ENCODE results near the gene S100A13. TPM values are rescaled to one million over a fixed set of nuclear protein-coding genes. Genes with fewer than 3 reads are reported as not detected.
"Not testable (repeated sequence)": the region's sequence is repeated elsewhere in the genome, so short reads cannot be mapped to it uniquely, and the experiment has no call there.

Gene S100A13
- polyA plus RNA-seq (2012; ENCODE audit: missing spikeins) = 23.9 TPM

- peak; percentile 76 for DNase-seq (ENCODE audit: insufficient read length)
- peak; percentile 42; the same call in 1 of the 2 replicates for TF ChIP-seq POLR2A (IDR thresholded peaks at IDR 0.05; ENCODE audit: low read depth, low read length)
- TF ChIP-seq TAF1 (IDR thresholded peaks at IDR 0.05; ENCODE audit: borderline replicate concordance, low read depth, low read length) = no peak; the same call in 1 of the 2 replicates
- FAIRE-seq = peak; percentile 21
Observed at GRCh38 chr1:153626904-153627714, at the start of gene S100A13. TSS of gene S100A13 (minus strand) at chr1:153627505. CDS start at chr1:153626472, 1,033 bp downstream.

GRCh38 chr1:153673511-153673910, 46.2 kb upstream of the S100A13 start:
- FAIRE-seq (no peak), DNase-seq (ENCODE audit: insufficient read length) (no peak)
- TF ChIP-seq POLR2AphosphoS5 (IDR thresholded peaks at IDR 0.05; ENCODE audit: low read depth, low read length) = no peak
- TF ChIP-seq POLR2A (IDR thresholded peaks at IDR 0.05; ENCODE audit: low read depth, low read length) = no peak
- TF ChIP-seq TAF1 (IDR thresholded peaks at IDR 0.05; ENCODE audit: borderline replicate concordance, low read depth, low read length) = no peak

GRCh38 chr1:153671628-153672353, 44.5 kb upstream of the S100A13 start:
- DNase-seq (ENCODE audit: insufficient read length); FAIRE-seq: not testable (repeated sequence)

GRCh38 chr1:153670859-153671627, 43.7 kb upstream of the S100A13 start, which contains the start of gene ILF2:
TSS of gene ILF2 (minus strand) at chr1:153670993. CDS start at chr1:153670922, 71 bp downstream.
- FAIRE-seq (peak; percentile 93), DNase-seq (ENCODE audit: insufficient read length) (peak; percentile 92)
- TF ChIP-seq TAF1 (IDR thresholded peaks at IDR 0.05; ENCODE audit: borderline replicate concordance, low read depth, low read length) (peak; percentile 90), POLR2AphosphoS5 (IDR thresholded peaks at IDR 0.05; ENCODE audit: low read depth, low read length) (peak; percentile 87), POLR2A (IDR thresholded peaks at IDR 0.05; ENCODE audit: low read depth, low read length) (peak; percentile 93)

- no peak for TF ChIP-seq POLR2AphosphoS5 (IDR thresholded peaks at IDR 0.05; ENCODE audit: low read depth, low read length)
- no peak for TF ChIP-seq POLR2A (IDR thresholded peaks at IDR 0.05; ENCODE audit: low read depth, low read length)
- no peak for TF ChIP-seq TAF1 (IDR thresholded peaks at IDR 0.05; ENCODE audit: borderline replicate concordance, low read depth, low read length)
- FAIRE-seq (no peak), DNase-seq (ENCODE audit: insufficient read length) (no peak)
Observed at GRCh38 chr1:153670257-153670858, 43.1 kb upstream of the S100A13 start.

- TF ChIP-seq POLR2A (IDR thresholded peaks at IDR 0.05; ENCODE audit: low read depth, low read length) (no peak), TAF1 (IDR thresholded peaks at IDR 0.05; ENCODE audit: borderline replicate concordance, low read depth, low read length) (no peak), POLR2AphosphoS5 (IDR thresholded peaks at IDR 0.05; ENCODE audit: low read depth, low read length) (no peak)
- DNase-seq (ENCODE audit: insufficient read length) (no peak), FAIRE-seq (no peak)
Observed at GRCh38 chr1:153669606-153670005, 42.3 kb upstream of the S100A13 start.

GRCh38 chr1:153668672-153669071, 41.4 kb upstream of the S100A13 start:
- not testable (repeated sequence) for DNase-seq (ENCODE audit: insufficient read length); FAIRE-seq

GRCh38 chr1:153667439-153667838, 40.1 kb upstream of the S100A13 start:
- DNase-seq (ENCODE audit: insufficient read length) (no peak), FAIRE-seq (no peak)
- TF ChIP-seq POLR2A (IDR thresholded peaks at IDR 0.05; ENCODE audit: low read depth, low read length) = no peak
- TF ChIP-seq POLR2AphosphoS5 (IDR thresholded peaks at IDR 0.05; ENCODE audit: low read depth, low read length) = no peak
- TF ChIP-seq TAF1 (IDR thresholded peaks at IDR 0.05; ENCODE audit: borderline replicate concordance, low read depth, low read length) = no peak

- TF ChIP-seq POLR2AphosphoS5 (IDR thresholded peaks at IDR 0.05; ENCODE audit: low read depth, low read length) = no peak
- no peak for TF ChIP-seq TAF1 (IDR thresholded peaks at IDR 0.05; ENCODE audit: borderline replicate concordance, low read depth, low read length)
- no peak for TF ChIP-seq POLR2A (IDR thresholded peaks at IDR 0.05; ENCODE audit: low read depth, low read length)
- no peak for DNase-seq (ENCODE audit: insufficient read length)
- no peak for FAIRE-seq
Observed at GRCh38 chr1:153663211-153663610, 35.9 kb upstream of the S100A13 start.

GRCh38 chr1:153662269-153662668, 35.0 kb upstream of the S100A13 start:
- FAIRE-seq = no peak
- TF ChIP-seq TAF1 (IDR thresholded peaks at IDR 0.05; ENCODE audit: borderline replicate concordance, low read depth, low read length) = no peak
- no peak; the same call in 1 of the 2 replicates for TF ChIP-seq POLR2A (IDR thresholded peaks at IDR 0.05; ENCODE audit: low read depth, low read length)
- no peak for TF ChIP-seq POLR2AphosphoS5 (IDR thresholded peaks at IDR 0.05; ENCODE audit: low read depth, low read length)
- DNase-seq (ENCODE audit: insufficient read length) = no peak

GRCh38 chr1:153661111-153661708, 33.9 kb upstream of the S100A13 start:
- DNase-seq (ENCODE audit: insufficient read length) (no peak), FAIRE-seq (no peak)
- TF ChIP-seq POLR2AphosphoS5 (IDR thresholded peaks at IDR 0.05; ENCODE audit: low read depth, low read length) = peak; percentile 85
- no peak for TF ChIP-seq TAF1 (IDR thresholded peaks at IDR 0.05; ENCODE audit: borderline replicate concordance, low read depth, low read length)
- no peak; the same call in none of the 2 replicates for TF ChIP-seq POLR2A (IDR thresholded peaks at IDR 0.05; ENCODE audit: low read depth, low read length)
